ENCODE results near the gene C17orf75. TPM values are rescaled to one million over a fixed set of nuclear protein-coding genes. Genes with fewer than 3 reads are reported as not detected.
"Not testable (repeated sequence)": the region's sequence is repeated elsewhere in the genome, so short reads cannot be mapped to it uniquely, and the experiment has no call there.

Gene C17orf75
- total RNA-seq, 2 experiments from 2014 or later = 25.6 to 28.5 TPM

DNA sequence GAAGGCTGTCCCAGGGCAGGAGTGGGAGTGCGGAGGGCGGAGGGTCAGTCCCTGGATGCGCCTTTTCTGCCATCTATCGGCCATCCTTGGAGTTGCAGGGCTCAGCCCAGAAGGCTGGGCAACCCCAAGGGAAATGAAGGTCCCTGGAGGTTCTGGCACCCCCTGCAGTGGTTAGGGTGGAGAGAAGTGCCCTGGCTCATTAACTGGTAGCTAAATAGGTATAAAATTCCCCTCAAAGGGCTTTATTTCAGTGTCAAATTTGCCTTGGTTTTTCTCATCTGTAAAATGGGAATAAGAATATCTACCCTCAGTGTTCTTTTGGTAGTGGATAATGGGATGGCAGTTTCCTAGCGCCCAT, 22.4 kb downstream of the C17orf75 start:
- Mint-ChIP-seq H3K27me3 (peaks cover 8% of the 10 kb centered on the region), H3K27ac (no peak overlapping the region), H3K4me1 (ENCODE audit: low read depth) (peaks cover 13% of the 10 kb centered on the region), H3K4me3 (peak overlapping the region; percentile 51), H3K9me3 (no peaks in the 10 kb centered on the region), H3K36me3 (no peaks in the 10 kb centered on the region)
- ChIA-PET POLR2A (interaction anchor here (1.1 kb wide), 1 partner anchor 14 kb away, joined by 3 read pairs; no protein-coding TSS in a partner anchor), CTCF (interaction anchor here (0.6 to 5.9 kb wide), 11 partner anchors 9 to 177 kb away, joined by 3 to 70 read pairs (median 4); partner anchors contain the start of gene RHOT1)
- intact Hi-C loops (cut with micrococcal nuclease) = loop anchor here (1.0 to 5.0 kb wide), 2 partner anchors 52 to 66 kb away; partner anchors contain the start of gene RHBDL3
- peak; percentile 87 for DNase-seq

DNA sequence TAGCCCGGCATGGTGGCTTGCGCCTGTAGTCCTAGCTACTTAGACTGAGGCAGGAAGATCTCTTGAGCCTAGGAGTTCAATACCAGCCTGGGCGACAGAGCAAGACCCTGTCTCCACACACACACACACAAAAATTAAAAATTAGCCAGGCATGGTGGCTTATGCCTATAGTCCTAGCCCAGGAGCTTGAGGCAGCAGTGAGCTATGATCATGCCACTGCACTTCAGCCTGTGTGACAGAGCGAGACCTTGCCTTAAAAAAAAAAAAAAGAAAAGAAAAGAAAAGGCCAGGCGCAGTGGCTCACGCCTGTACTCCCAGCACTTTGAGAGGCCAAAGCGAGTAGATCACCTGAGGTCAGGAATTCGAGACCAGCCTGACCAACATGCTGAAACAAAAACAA, 23.9 kb downstream of the C17orf75 start:
- H3K4me1 Mint-ChIP-seq (ENCODE audit: low read depth) = no peaks in the 10 kb centered on the region
- ChIA-PET CTCF (interaction anchor here (1.2 to 5.9 kb wide), 7 partner anchors 38 to 340 kb away, joined by 3 to 70 read pairs (median 9); no protein-coding TSS in a partner anchor), POLR2A (no interaction called here)
- no peak overlapping the region for H3K27ac Mint-ChIP-seq
- H3K4me3 Mint-ChIP-seq = no peak overlapping the region
- peaks cover 8% of the 10 kb centered on the region for H3K27me3 Mint-ChIP-seq
- no peaks in the 10 kb centered on the region for H3K36me3 Mint-ChIP-seq
- H3K9me3 Mint-ChIP-seq = no peaks in the 10 kb centered on the region
- intact Hi-C loops (cut with micrococcal nuclease) = loop anchor here (5.0 kb wide), 1 partner anchor 51 kb away; the partner anchor contains the start of gene RHBDL3
- DNase-seq = no peak

DNA sequence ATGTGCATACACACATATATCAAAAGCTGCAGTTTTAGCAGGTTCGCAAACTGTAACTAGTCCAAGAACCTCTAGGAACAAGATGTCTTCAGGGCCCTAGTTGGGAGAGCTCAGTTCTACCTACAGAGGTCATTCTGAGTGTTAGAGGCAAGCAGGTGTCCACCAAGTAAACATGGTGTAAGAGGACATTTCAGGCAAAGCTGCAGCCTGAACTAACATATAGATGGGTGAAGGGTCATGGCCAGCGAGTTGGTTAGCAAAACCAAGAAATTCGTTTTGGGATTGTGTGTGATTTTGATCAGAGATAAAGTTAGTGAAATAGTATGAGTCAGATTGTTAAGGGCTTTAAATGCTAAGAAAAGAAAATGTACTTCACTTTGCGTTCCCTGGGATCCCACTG, 24.6 kb downstream of the C17orf75 start:
- POLR2A ChIA-PET = no interaction called here
- CTCF ChIA-PET = interaction anchor here (1.2 to 1.6 kb wide), 2 partner anchors 65 to 341 kb away, joined by 3 to 9 read pairs; no protein-coding TSS in a partner anchor
- intact Hi-C loops (cut with micrococcal nuclease) = loop anchor here (5.0 kb wide), 1 partner anchor 50 kb away; the partner anchor contains the start of gene RHBDL3

DNA sequence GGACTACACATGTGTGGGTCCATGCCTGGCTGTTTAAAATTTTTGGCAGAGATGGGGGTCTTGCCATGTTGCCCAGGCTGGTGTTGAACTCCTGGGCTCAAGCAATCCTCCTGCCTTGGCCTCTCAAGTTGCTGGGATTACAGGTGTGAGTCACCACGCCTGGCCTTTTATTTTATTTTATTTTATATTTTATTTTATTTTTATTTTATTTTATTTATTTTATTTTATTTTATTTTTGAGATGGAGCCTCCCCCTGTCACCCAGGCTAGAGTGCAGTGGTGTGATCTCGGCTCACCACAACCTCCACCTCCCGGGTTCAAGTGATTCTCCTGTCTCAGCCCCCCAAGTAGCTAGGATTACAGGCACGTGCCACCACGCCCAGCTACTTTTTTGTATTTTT, 25.3 kb downstream of the C17orf75 start:
- ChIA-PET POLR2A (interaction anchor here (1.2 kb wide), 1 partner anchor 65 kb away, joined by 3 read pairs; no protein-coding TSS in a partner anchor), CTCF (interaction anchor here (0.6 to 1.6 kb wide), 2 partner anchors 14 to 64 kb away, joined by 3 to 9 read pairs; no protein-coding TSS in a partner anchor)
- H3K4me3 Mint-ChIP-seq; H3K4me1 Mint-ChIP-seq (ENCODE audit: low read depth); H3K27me3 Mint-ChIP-seq; H3K36me3 Mint-ChIP-seq; H3K27ac Mint-ChIP-seq; H3K9me3 Mint-ChIP-seq; DNase-seq: not testable (repeated sequence)
- intact Hi-C loops (cut with micrococcal nuclease) = loop anchor here (5.0 kb wide), 1 partner anchor 49 kb away; the partner anchor contains the start of gene RHBDL3

More for the DNA sequence above, 24.6 kb downstream of the C17orf75 start:
- Mint-ChIP-seq H3K36me3 (no peaks in the 10 kb centered on the region), H3K27ac (no peak overlapping the region), H3K9me3 (no peaks in the 10 kb centered on the region), H3K27me3 (peaks cover 8% of the 10 kb centered on the region), H3K4me3 (no peak overlapping the region), H3K4me1 (ENCODE audit: low read depth) (no peaks in the 10 kb centered on the region)
- DNase-seq = no peak

DNA sequence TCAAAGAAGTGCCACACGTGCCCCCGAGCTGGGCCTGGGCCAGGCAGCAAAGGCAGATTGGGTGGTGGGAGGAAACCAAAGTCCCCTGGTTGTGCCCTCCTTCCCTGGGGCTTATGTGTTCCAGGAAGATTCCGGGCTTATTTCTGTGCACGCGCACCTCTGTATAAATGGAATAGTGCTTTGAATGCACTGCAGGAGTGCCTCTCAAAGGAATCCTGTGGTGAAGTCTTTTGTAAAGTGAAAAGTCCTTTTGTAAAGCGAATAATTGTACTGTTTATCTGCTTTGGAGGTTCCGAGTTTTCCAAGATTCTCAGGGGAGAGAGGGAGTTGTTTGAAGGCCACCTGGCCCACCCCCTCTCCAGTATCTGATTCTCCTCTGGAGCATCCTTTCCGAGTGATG, 26.8 kb downstream of the C17orf75 start:
- Mint-ChIP-seq H3K27me3 (peaks cover 8% of the 10 kb centered on the region), H3K36me3 (no peaks in the 10 kb centered on the region), H3K4me3 (no peak overlapping the region), H3K4me1 (ENCODE audit: low read depth) (no peaks in the 10 kb centered on the region), H3K27ac (no peak overlapping the region), H3K9me3 (no peaks in the 10 kb centered on the region)
- ChIA-PET CTCF (interaction anchor here (1.4 kb wide), 1 partner anchor 62 kb away, joined by 5 read pairs; no protein-coding TSS in a partner anchor), POLR2A (no interaction called here)
- no peak for DNase-seq
- intact Hi-C loops (cut with micrococcal nuclease) = loop anchor here (5.0 kb wide), 1 partner anchor 48 kb away; the partner anchor contains the start of gene RHBDL3

DNA sequence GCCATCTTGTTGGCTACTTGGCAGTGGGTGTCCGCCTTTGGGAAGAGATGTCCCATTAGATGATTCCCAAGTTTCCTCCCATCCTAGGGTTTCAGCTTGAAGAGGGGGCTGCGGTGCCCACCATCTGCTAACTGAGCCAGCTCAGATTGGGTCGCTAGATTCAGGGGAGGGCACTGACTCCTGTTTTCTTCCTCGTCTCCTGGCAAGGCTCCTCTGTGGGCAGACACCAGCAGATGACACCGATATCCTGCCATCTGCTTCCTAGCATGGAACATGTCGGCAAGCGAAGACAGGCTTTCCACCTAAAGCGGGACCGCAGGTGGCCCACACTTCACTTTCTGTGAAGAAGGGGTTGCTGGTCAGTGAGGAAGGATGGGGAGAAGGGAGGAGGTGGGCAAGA, 27.3 kb downstream of the C17orf75 start:
- CTCF ChIA-PET = no interaction called here

DNA sequence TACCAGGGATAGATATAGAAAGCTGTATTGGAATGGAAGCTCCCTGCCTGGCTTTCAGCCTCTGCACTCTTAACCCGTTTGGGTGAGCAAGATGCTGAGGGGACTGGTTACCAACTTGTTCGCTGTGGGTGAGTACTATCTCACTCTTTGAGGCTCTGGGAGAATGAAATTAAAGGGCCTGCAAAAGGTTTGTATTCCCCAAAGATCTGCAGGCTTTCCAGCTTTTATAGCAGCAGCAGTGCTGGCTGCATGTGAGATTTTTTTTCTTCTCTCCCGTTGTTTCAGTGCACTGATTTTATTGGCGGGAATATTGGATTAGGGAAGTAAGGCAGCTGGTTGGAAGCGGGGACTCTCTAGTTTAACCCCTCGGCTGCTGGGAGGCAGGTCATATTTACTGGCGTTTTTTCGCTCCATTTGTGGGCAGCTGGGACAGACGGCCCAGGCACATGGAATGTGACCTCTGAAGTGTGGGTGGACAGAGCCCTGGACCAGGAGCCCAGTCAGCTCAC, 30.9 kb downstream of the C17orf75 start:
- Mint-ChIP-seq H3K4me3 (no peak overlapping the region), H3K36me3 (no peaks in the 10 kb centered on the region), H3K4me1 (ENCODE audit: low read depth) (no peaks in the 10 kb centered on the region), H3K9me3 (no peaks in the 10 kb centered on the region), H3K27me3 (peaks cover 3% of the 10 kb centered on the region), H3K27ac (no peak overlapping the region)
- intact Hi-C loops (cut with micrococcal nuclease) = no loop called here
- ChIA-PET CTCF (interaction anchor here (1.0 kb wide), 1 partner anchor 9 kb away, joined by 5 read pairs; no protein-coding TSS in a partner anchor), POLR2A (no interaction called here)
- no peak for DNase-seq

More for the DNA sequence above, 27.3 kb downstream of the C17orf75 start:
- no peak for DNase-seq
- intact Hi-C loops (cut with micrococcal nuclease) = loop anchor here (5.0 kb wide), 1 partner anchor 47 kb away; the partner anchor contains the start of gene RHBDL3
- no peak overlapping the region for H3K4me3 Mint-ChIP-seq
- POLR2A ChIA-PET = no interaction called here
- H3K9me3 Mint-ChIP-seq = no peaks in the 10 kb centered on the region
- no peaks in the 10 kb centered on the region for H3K4me1 Mint-ChIP-seq (ENCODE audit: low read depth)
- H3K27me3 Mint-ChIP-seq = peaks cover 8% of the 10 kb centered on the region
- H3K27ac Mint-ChIP-seq = no peak overlapping the region
- no peaks in the 10 kb centered on the region for H3K36me3 Mint-ChIP-seq

DNA sequence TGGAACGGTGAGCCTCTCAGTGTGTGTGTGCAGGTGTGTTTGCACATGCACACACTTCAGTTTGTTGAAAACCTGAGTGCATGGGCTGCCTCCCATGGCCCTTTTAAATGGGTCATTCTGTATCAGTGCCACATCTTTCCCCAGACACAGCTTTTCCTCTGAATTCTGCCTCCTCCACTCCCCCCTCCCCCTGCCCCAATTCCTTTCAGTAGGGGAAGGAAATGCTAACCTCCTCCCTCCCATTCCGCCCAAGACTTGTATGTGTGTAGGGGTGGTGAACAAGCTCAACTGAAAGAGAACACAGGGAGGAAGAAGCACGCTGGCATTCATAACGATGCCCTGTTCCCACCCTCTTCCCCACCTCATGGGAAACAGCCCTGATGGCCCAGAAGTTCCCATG, 34.3 kb downstream of the C17orf75 start:
- no peaks in the 10 kb centered on the region for H3K36me3 Mint-ChIP-seq
- DNase-seq = no peak
- H3K4me1 Mint-ChIP-seq (ENCODE audit: low read depth) = no peaks in the 10 kb centered on the region
- no peak overlapping the region for H3K4me3 Mint-ChIP-seq
- no peaks in the 10 kb centered on the region for H3K9me3 Mint-ChIP-seq
- intact Hi-C loops (cut with micrococcal nuclease) = no loop called here
- CTCF ChIA-PET = no interaction called here
- POLR2A ChIA-PET = no interaction called here
- no peak overlapping the region for H3K27ac Mint-ChIP-seq
- no peaks in the 10 kb centered on the region for H3K27me3 Mint-ChIP-seq

DNA sequence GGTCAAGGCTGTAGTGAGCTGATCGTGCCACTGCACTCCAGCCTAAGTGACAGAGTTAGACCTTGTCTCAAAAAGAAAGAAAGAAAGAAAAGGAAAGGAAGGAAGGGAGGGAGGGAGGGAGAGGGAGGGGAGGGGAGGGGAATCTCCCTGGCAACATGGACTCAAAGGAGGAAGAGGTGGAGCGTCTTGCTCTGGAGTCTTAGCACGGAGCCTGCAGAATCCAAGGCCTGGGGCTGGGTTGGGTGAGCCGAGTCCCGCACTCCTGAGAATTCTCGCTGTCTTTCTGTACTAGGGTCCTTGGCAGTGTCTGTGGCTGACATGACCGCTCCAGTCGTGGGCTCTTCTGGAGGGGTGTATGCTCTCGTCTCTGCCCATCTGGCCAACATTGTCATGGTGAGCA, 36.9 kb downstream of the C17orf75 start:
- no peaks in the 10 kb centered on the region for H3K4me1 Mint-ChIP-seq (ENCODE audit: low read depth)
- H3K27me3 Mint-ChIP-seq = no peaks in the 10 kb centered on the region
- ChIA-PET CTCF (no interaction called here), POLR2A (no interaction called here)
- intact Hi-C loops (cut with micrococcal nuclease) = no loop called here
- H3K27ac Mint-ChIP-seq = no peak overlapping the region
- H3K9me3 Mint-ChIP-seq = no peaks in the 10 kb centered on the region
- H3K36me3 Mint-ChIP-seq = no peaks in the 10 kb centered on the region
- H3K4me3 Mint-ChIP-seq = no peak overlapping the region
- no peak for DNase-seq

DNA sequence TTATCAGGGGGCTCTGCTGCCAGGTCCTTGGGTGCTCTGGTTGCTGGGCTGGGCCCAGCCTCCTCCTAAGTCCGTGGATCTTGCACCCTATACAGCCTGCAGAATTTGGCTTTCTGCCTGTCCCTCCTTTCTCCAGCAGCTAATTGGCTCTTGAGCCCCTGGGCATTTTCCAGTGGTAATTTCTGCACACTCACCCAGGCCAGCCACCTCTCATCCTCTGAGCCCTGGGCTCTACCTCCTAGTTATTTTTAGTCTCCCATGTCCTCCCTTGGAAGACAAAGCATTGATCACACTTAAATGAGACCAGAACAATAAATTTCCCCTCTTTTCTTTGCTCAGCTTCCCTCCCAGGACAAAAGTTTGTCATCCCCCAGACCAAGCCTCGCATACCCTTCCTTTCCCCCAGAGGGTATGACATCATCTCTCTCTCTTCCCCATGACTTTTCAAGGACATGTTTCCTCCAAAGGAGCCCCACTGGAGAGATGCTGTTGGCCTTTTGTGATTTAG, 38.1 kb downstream of the C17orf75 start:
- H3K27ac Mint-ChIP-seq = no peak overlapping the region
- POLR2A ChIA-PET = no interaction called here
- H3K4me1 Mint-ChIP-seq (ENCODE audit: low read depth) = no peaks in the 10 kb centered on the region
- CTCF ChIA-PET = no interaction called here
- H3K9me3 Mint-ChIP-seq = no peaks in the 10 kb centered on the region
- no peak overlapping the region for H3K4me3 Mint-ChIP-seq
- intact Hi-C loops (cut with micrococcal nuclease) = no loop called here
- DNase-seq = no peak
- H3K27me3 Mint-ChIP-seq = no peaks in the 10 kb centered on the region
- H3K36me3 Mint-ChIP-seq = no peaks in the 10 kb centered on the region

DNA sequence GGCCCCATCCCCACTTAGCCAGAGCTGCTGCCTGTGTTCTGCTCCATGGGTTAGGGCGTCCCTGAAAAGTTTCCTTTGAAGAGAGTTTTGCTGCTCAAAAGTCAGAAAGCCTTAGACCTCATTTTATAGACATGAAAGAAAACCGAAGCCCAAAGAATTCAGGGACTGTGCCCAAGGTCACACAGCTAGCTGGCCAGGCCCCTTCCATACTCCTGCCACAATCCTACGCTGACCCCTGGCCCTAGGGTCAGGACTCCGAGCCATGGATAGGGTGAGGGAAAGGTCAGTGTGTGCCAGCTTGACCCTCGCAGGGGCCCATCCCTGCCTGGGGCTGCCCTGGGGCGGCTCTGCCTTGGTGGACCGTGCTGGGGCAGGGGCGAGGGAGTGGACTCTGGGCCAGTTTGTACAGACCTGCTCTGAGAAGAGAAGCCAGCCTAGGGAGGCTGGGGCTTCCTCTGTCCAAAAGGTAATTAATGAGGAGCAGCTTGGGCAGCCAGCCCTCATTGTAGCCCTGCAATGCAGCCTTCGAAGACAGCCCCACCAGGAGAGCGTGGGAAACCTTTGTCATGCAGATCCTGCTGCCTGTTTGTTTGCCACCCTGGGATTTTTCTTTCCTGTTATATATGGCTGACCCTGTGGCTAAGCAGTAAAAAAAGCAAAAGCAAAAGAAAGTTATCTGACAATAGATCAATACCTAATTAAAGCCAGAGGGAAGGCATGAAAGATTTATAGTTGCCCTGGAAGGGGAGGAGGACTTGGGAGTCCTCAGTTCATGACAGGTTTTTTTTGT, 38.9 kb downstream of the C17orf75 start:
- intact Hi-C loops (cut with micrococcal nuclease) = no loop called here
- no peak for DNase-seq
- no peaks in the 10 kb centered on the region for H3K27me3 Mint-ChIP-seq
- H3K27ac Mint-ChIP-seq = no peak overlapping the region
- no peaks in the 10 kb centered on the region for H3K4me1 Mint-ChIP-seq (ENCODE audit: low read depth)
- no peak overlapping the region for H3K4me3 Mint-ChIP-seq
- ChIA-PET POLR2A (no interaction called here), CTCF (no interaction called here)
- no peaks in the 10 kb centered on the region for H3K9me3 Mint-ChIP-seq
- no peaks in the 10 kb centered on the region for H3K36me3 Mint-ChIP-seq

DNA sequence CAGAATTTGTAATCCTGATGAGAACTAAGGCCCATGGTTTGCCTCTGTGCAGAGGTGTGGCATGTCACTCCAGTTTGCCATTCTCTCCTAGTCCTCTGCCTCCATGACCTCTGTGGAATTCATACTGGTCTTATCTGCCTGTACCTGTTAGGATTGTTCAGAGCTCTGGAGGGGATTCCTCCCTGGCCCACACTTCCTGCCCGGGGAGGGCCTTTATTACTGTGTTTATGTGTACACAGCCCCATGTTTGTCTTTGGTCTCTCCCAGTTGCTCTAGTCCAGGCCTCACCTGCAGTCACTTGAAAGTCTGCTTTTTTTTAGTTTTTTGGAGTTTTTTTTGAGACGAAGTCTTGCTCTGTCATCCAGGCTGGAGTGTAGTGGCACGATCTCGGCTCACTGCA, 39.9 kb downstream of the C17orf75 start:
- no peaks in the 10 kb centered on the region for H3K9me3 Mint-ChIP-seq
- no peaks in the 10 kb centered on the region for H3K4me1 Mint-ChIP-seq (ENCODE audit: low read depth)
- POLR2A ChIA-PET = no interaction called here
- H3K27me3 Mint-ChIP-seq = no peaks in the 10 kb centered on the region
- H3K36me3 Mint-ChIP-seq = no peaks in the 10 kb centered on the region
- no peak overlapping the region for H3K27ac Mint-ChIP-seq
- CTCF ChIA-PET = no interaction called here
- no peak overlapping the region for H3K4me3 Mint-ChIP-seq
- no peak for DNase-seq
- intact Hi-C loops (cut with micrococcal nuclease) = no loop called here
